HCT116 (cell line): ENCODE results near the gene TMEM132E. TPM values are rescaled to one million over a fixed set of nuclear protein-coding genes. Genes with fewer than 3 reads are reported as not detected.

ENCODE experiments used
- ATAC-seq: fragments of 200-7000 bp; cut with Tn5 transposase; 2 replicates; pipeline ENCODE4 v1.9.1; 2020; ENCODE audit warnings: mild to moderate bottlenecking, moderate library complexity
- BruUV-seq: library from RNA; stranded (reverse); fragments of 400-500 nt; replicated peaks from 2 replicates; lab custom pipeline; 2021; lab: Mats Ljungman, UMichigan
- CTCF ChIA-PET: fragments of 300-600 bp; sonication (Branson Sonifier 250); formaldehyde crosslinking; loops from one replicate; lab custom pipeline; 2021; ENCODE audit warnings: antibody characterized with exemption; lab: Charles Lee
- POLR2A ChIA-PET: fragments of 300-600, 350-600 bp; sonication (Branson Sonifier 250); formaldehyde crosslinking; loops from one replicate; lab custom pipeline; 2021; ENCODE audit warnings: antibody characterized with exemption; lab: Charles Lee
- RAD21 ChIA-PET, 2 experiments: fragments of 300-600 bp; sonication (Branson Sonifier 250); formaldehyde crosslinking; loops; one replicate each; lab custom pipeline; 2023; ENCODE audit warnings: low total read pairs in 2 of 2; ENCODE audit not compliant: uncharacterized antibody in 2 of 2, unreplicated experiment in 2 of 2, low non-redundant PET in 1 of 2; lab: Charles Lee
- DNase-seq: peaks from one replicate; pipeline ENCODE4 v3.0.0-alpha.2; 2010; ENCODE audit warnings: low read depth, low spot score
- H2AFZ ChIP-seq: fragments of 200-600 bp; shearing (Covaris generic), sonication (generic); 2 replicates; pipeline ENCODE4 v1.6.1; 2017; ENCODE audit warnings: low read depth, mixed run types, mixed read lengths, antibody characterized with exemption, low read length; ENCODE audit not compliant: poor library complexity, severe bottlenecking
- H3K27ac ChIP-seq: 2 replicates; pipeline ENCODE4 v1.5.1; 2012; ENCODE audit warnings: low read depth, low read length
- H3K27me3 ChIP-seq: fragments of 200-600 bp; sonication (generic); 2 replicates; pipeline ENCODE4 v1.6.1; 2016; ENCODE audit warnings: mixed run types, low read length, mixed read lengths; ENCODE audit not compliant: insufficient read depth
- H3K36me3 ChIP-seq, 2 experiments: fragments of 200-500 bp in 1 of 2; fragments of 200-600 bp in 1 of 2; sonication (Bioruptor generic) in 1 of 2; sonication (generic) in 1 of 2; 2 replicates each; pipeline versions ENCODE4 v1.5.1 to v1.6.1; 2014 to 2016; ENCODE audit warnings: low read length in 2 of 2, inconsistent platforms in 1 of 2, mixed read lengths in 1 of 2, mixed run types in 1 of 2; ENCODE audit not compliant: insufficient read depth in 2 of 2, control insufficient read depth in 1 of 2
- H3K4me1 ChIP-seq, 2 experiments: fragments of 200-600 bp in 1 of 2; sonication (generic) in 1 of 2; 2 replicates each; pipeline versions ENCODE4 v1.5.1 to v1.6.1; 2012 to 2017; ENCODE audit warnings: low read length in 2 of 2, inconsistent platforms in 1 of 2, mild to moderate bottlenecking in 1 of 2, mixed read lengths in 1 of 2, mixed run types in 1 of 2, moderate library complexity in 1 of 2; ENCODE audit not compliant: insufficient read depth in 2 of 2, control insufficient read depth in 1 of 2
- H3K4me2 ChIP-seq: fragments of 200-600 bp; sonication (generic); 2 replicates; pipeline ENCODE4 v1.6.1; 2017; ENCODE audit warnings: mixed run types, low read length, mixed read lengths
- H3K4me3 ChIP-seq, 2 experiments: fragments of 200-600 bp in 1 of 2; sonication (generic) in 1 of 2; replicated peaks in 1 of 2; 2 replicates each; pipeline ENCODE4 v1.5.1; 2011 to 2016; ENCODE audit warnings: low read length in 2 of 2, control low read depth in 1 of 2, low read depth in 1 of 2, mild to moderate bottlenecking in 1 of 2, mixed read lengths in 1 of 2, mixed run types in 1 of 2
- H3K79me2 ChIP-seq: fragments of 200-600 bp; sonication (generic); 2 replicates; pipeline ENCODE4 v1.6.1; 2017; ENCODE audit warnings: mild to moderate bottlenecking, mixed run types, low read length, moderate library complexity, mixed read lengths; ENCODE audit not compliant: insufficient read depth
- H3K9ac ChIP-seq: fragments of 200-600 bp; sonication (generic); 2 replicates; pipeline ENCODE4 v1.6.1; 2016; ENCODE audit warnings: low read length, mixed read lengths
- H3K9me2 ChIP-seq: fragments of 200-600 bp; sonication (generic), shearing (Covaris generic); 2 replicates; pipeline ENCODE4 v1.6.1; 2017; ENCODE audit warnings: mixed run types, mild to moderate bottlenecking, moderate library complexity; ENCODE audit not compliant: insufficient read depth
- H3K9me3 ChIP-seq, 2 experiments: fragments of 200-500 bp in 1 of 2; fragments of 200-600 bp in 1 of 2; sonication (Bioruptor generic) in 1 of 2; sonication (generic) in 1 of 2; 2 replicates each; pipeline ENCODE4 v1.6.1; 2014 to 2017; ENCODE audit warnings: low read length in 2 of 2, mixed read lengths in 2 of 2, inconsistent platforms in 1 of 2, low read depth in 1 of 2, mild to moderate bottlenecking in 1 of 2, mixed run types in 1 of 2, moderate library complexity in 1 of 2; ENCODE audit not compliant: control insufficient read depth in 1 of 2, insufficient read depth in 1 of 2
- H4K20me1 ChIP-seq: fragments of 200-600 bp; sonication (generic), shearing (Covaris generic); 2 replicates; pipeline ENCODE4 v1.6.1; 2017; ENCODE audit warnings: mixed run types, mild to moderate bottlenecking, moderate library complexity; ENCODE audit not compliant: insufficient read depth
- RAD21 ChIP-seq: IDR thresholded peaks from 2 replicates; pipeline ENCODE4 v1.6.1; 2012; ENCODE audit warnings: low read depth, mild to moderate bottlenecking
- SIN3A ChIP-seq: IDR thresholded peaks from 2 replicates; pipeline ENCODE4 v1.6.1; 2012; ENCODE audit warnings: low read depth
- ZNF274 ChIP-seq: fragments of 200-500 bp; sonication (Bioruptor generic); IDR thresholded peaks from 2 replicates; pipeline ENCODE4 v1.6.1; 2014; ENCODE audit warnings: mild to moderate bottlenecking, low read depth, low read length, inconsistent platforms
- intact Hi-C: fragments of 100-400 bp; cut with micrococcal nuclease; formaldehyde crosslinking; loops from 2 replicates; pipeline ENCODE4 v1.10.0; 2022
- total RNA-seq: library from RNA; stranded (reverse); gene quantifications from one replicate; pipeline ENCODE4 v1.2.1, GENCODE V29; 2021; ENCODE audit not compliant: unreplicated experiment
- TF ChIP-seq, protein P1 (sequence below): IDR thresholded peaks from 2 replicates; pipeline ENCODE4 v1.6.1; 2012

TMEM132E gene
- total RNA-seq, 1 experiment from 2014 or later, result not detected

DNA sequence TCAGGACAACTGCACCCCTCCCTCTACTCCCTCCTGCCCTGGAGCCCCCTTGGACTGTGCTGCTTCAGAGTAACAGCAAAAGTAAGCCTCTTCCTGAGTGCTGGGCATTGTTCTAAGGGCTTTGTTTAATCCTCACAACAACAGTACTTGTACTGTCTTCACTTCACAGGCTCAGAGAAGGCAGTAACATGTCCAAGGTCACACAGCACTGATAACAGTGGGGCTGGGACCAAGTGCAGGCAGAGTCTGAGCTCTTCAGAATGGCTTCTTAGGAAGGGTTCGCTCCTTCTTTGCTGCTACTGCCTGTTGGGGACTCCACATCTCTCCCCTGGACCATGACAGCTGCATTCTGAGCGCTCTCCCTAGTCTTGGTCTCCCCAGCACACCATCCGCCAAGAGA lies 24.6 kb downstream of the TMEM132E start:
- ATAC-seq, result no peak
- no peaks in the 10 kb centered on the region for H3K9me2 ChIP-seq
- no peaks in the 10 kb centered on the region for H3K79me2 ChIP-seq
- H4K20me1 ChIP-seq, result no peaks in the 10 kb centered on the region
- intact Hi-C loops, result no loop called here
- ChIA-PET POLR2A (no interaction called here), RAD21 (no interaction called here)
- no peaks in the 10 kb centered on the region for H3K36me3 ChIP-seq
- H3K27ac ChIP-seq, result no peak overlapping the region
- BruUV-seq, result no TSS peak
- TF ChIP-seq RAD21, result no peak
- no peak for TF ChIP-seq ZNF274
- no peak for TF ChIP-seq SIN3A
- TF ChIP-seq, all 23 proteins: peak for 0
- H2AFZ ChIP-seq, result no peak overlapping the region
- no peaks in the 10 kb centered on the region for H3K4me1 ChIP-seq
- H3K9ac ChIP-seq, result no peak overlapping the region
- no peak for DNase-seq
- H3K4me3 ChIP-seq, result no peak overlapping the region
- no peaks in the 10 kb centered on the region for H3K9me3 ChIP-seq
- no peak overlapping the region for H3K4me2 ChIP-seq
- CTCF ChIA-PET, result no interaction called here
- peaks cover 27% of the 10 kb centered on the region for H3K27me3 ChIP-seq

DNA sequence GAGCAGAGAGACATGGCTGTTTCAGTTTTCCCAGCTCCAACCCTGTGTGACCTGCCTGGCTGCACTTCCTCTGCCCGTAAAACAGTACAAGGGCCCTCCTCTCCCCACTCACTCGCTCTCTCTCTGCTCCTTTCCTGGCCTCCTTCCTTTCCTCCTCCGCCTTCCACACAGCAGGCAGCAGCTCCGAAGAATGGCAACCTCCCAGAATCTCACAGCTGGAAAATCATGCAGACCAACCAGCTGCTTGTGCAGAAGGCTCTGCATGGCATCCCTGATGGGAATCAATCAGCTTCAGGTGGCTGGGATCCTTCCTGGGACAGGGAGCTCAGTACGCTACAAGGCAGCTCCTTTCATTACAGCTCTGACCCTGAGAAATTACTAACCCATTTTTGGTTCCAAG lies 27.4 kb downstream of the TMEM132E start:
- H3K36me3 ChIP-seq, result no peaks in the 10 kb centered on the region
- H3K9ac ChIP-seq, result no peak overlapping the region
- no TSS peak for BruUV-seq
- H3K4me1 ChIP-seq, result no peaks in the 10 kb centered on the region
- no peak overlapping the region for H3K4me3 ChIP-seq
- H4K20me1 ChIP-seq, result no peaks in the 10 kb centered on the region
- H2AFZ ChIP-seq, result no peak overlapping the region
- H3K4me2 ChIP-seq, result no peak overlapping the region
- H3K79me2 ChIP-seq, result no peaks in the 10 kb centered on the region
- ChIA-PET CTCF (interaction anchor here (1.1 kb wide), 1 partner anchor 22 kb away, joined by 3 read pairs; no protein-coding TSS in a partner anchor), POLR2A (no interaction called here), RAD21 (no interaction called here)
- TF ChIP-seq, protein P1, sequence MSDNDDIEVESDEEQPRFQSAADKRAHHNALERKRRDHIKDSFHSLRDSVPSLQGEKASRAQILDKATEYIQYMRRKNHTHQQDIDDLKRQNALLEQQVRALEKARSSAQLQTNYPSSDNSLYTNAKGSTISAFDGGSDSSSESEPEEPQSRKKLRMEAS, result no peak
- intact Hi-C loops, result no loop called here
- no peak for ATAC-seq
- H3K9me2 ChIP-seq, result no peaks in the 10 kb centered on the region
- H3K9me3 ChIP-seq, result no peaks in the 10 kb centered on the region
- H3K27ac ChIP-seq, result no peak overlapping the region
- peaks cover 54% of the 10 kb centered on the region for H3K27me3 ChIP-seq
- DNase-seq, result no peak
